Stimulated activated CD8-positive, alpha-beta memory T cell treated with anti-CD3 and anti-CD28 coated beads, Interleukin-7, amount 100 ng/mL, for 48 hours (primary cell): ENCODE measurements around the gene TMEM231.

Source experiments
- DNase-seq, 2 donors: peaks; one replicate each; pipeline ENCODE4 v3.0.0-alpha.2; 2020; ENCODE audit warnings: low read depth in 1 of 2; ENCODE audit errors: extremely low read depth in 1 of 2

The TMEM231 gene

GRCh38 chr16:75495076-75495674, 60.9 kb downstream of the TMEM231 start, which contains the start of gene CHST6:
CHST6 (minus strand) TSS chr16:75495441; CDS start chr16:75479828, 15,613 bp downstream.
- peak in 1 of 2 donors; percentile 17 for DNase-seq

- DNase-seq: no peak
These were observed 61.4 kb downstream of the TMEM231 start for GRCh38 chr16:75494661-75495075.

GRCh38 chr16:75494184-75494583, 61.9 kb downstream of the TMEM231 start:
- DNase-seq: no peak

GRCh38 chr16:75491876-75492275, 64.2 kb downstream of the TMEM231 start:
- no peak for DNase-seq

GRCh38 chr16:75488322-75488721, 67.7 kb downstream of the TMEM231 start:
- DNase-seq: no peak
